ENCODE measurements around the gene TRMO. TPM values are rescaled to one million over a fixed set of nuclear protein-coding genes. Genes with fewer than 3 reads are reported as not detected.

The TRMO gene
- total and polyA plus RNA-seq, 9 of the 15 experiments (the other 6 are each of a cell fraction or from before 2014, with no cell fraction given) = 5.6 to 22.4 (median 16.2) TPM

- TF ChIP-seq ELK1 (CRISPR knock-in tag; IDR thresholded peaks at IDR 0.05) (no peak), ELF1 (tag; IDR thresholded peaks at IDR 0.05) (peak; percentile 89), THRAP3 (IDR thresholded peaks at IDR 0.05; ENCODE audit: borderline replicate concordance) (no peak), GABPB1 (CRISPR knock-in tag; IDR thresholded peaks at IDR 0.05) (peak; percentile 93), PCBP2 (IDR thresholded peaks at IDR 0.05; ENCODE audit: low read depth, low read length, poor library complexity, severe bottlenecking) (no peak), ZNF655 (CRISPR knock-in tag; IDR thresholded peaks at IDR 0.05) (0 out of 2 replicates have a peak, but pooled peaks have one; percentile 64), PHF8 (IDR thresholded peaks at IDR 0.05; ENCODE audit: borderline replicate concordance, low read length) (peak; percentile 96), STAG1 (CRISPR knock-in tag; IDR thresholded peaks at IDR 0.05; ENCODE audit: borderline replicate concordance) (no peak; the same call in 1 of the 2 replicates), ZNF217 (CRISPR knock-in tag; IDR thresholded peaks at IDR 0.05) (no peak), ZNF592 (IDR thresholded peaks at IDR 0.05) (peak; percentile 87), AFF1 (IDR thresholded peaks at IDR 0.05; ENCODE audit: low read depth in 1 of 2, partially characterized antibody in 2 of 2) (peak; percentile 67 to 99), E4F1 (CRISPR knock-in tag; IDR thresholded peaks at IDR 0.05; ENCODE audit: borderline replicate concordance) (peak; percentile 39; the same call in 1 of the 2 replicates)
These were observed at the start of gene TRMO (continued) for GRCh38 chr9:97921959-97922724.
